Left colon (tissue), 2 donors: ENCODE data around the gene G6PD. TPM values are rescaled to one million over a fixed set of nuclear protein-coding genes. Genes with fewer than 3 reads are reported as not detected.
"Not testable (repeated sequence)": the region's sequence is repeated elsewhere in the genome, so short reads cannot be mapped to it uniquely, and the experiment has no call there.

Source experiments
- ATAC-seq: fragments of 200-7000 bp; cut with Tn5 transposase; one replicate; pipeline ENCODE4 v1.9.1; 2020; ENCODE audit warnings: mild to moderate bottlenecking, moderate library complexity
- DNase-seq, 2 donors: peaks; one replicate each; pipeline ENCODE4 v3.0.0-alpha.2; 2020
- intact Hi-C, 2 donors: fragments of 100-400 bp; cut with DNase I in 1 of 2; cut with micrococcal nuclease in 1 of 2; formaldehyde crosslinking; loops; one replicate each; pipeline versions ENCODE4 v1.11.2 to v1.14.0; 2022; cut with DNase I, micrococcal nuclease
- total RNA-seq, 2 donors: library from RNA; stranded (reverse); fragmentation: NEBNext Ultra II Directional; extraction: Animal tissue kit (Norgen Biotek cat#: 25700); gene quantifications; one replicate each; pipeline ENCODE4 v1.2.1, GENCODE V29; 2021
- donor health status: DM: no; HTN: no; CAD: no.
- donor health status: DM: yes; HTN: yes; CAD: no.

G6PD gene
- total RNA-seq, 2 donors from 2014 or later = 30.5 to 34.2 TPM

GRCh38 chrX:154519389-154519788 is 27.3 kb downstream of the G6PD start:
- DNase-seq (no peak), ATAC-seq (no peak)
- intact Hi-C loops = no loop called here

- intact Hi-C loops = no loop called here
- ATAC-seq (peak; percentile 46), DNase-seq (peak; percentile 40 to 64)
Measured at GRCh38 chrX:154517101-154517781, 29.4 kb downstream of the G6PD start.

GRCh38 chrX:154516656-154517100 is 30.0 kb downstream of the G6PD start:
- DNase-seq (peak in 1 of 2 donors; percentile 53), ATAC-seq (peak; percentile 3)
- intact Hi-C loops = no loop called here

- peak; percentile 91 to 94 for DNase-seq
- intact Hi-C loops = no loop called here
- peak; percentile 81 for ATAC-seq
Measured at GRCh38 chrX:154515966-154516655, 30.5 kb downstream of the G6PD start, which contains the start of gene FAM3A. Gene FAM3A (minus strand): TSS chrX:154516232. CDS start chrX:154515772, 460 bp downstream.

GRCh38 chrX:154515090-154515965 is 31.3 kb downstream of the G6PD start:
- peak; percentile 54 to 75 for DNase-seq
- intact Hi-C loops = no loop called here
- peak; percentile 65 for ATAC-seq

GRCh38 chrX:154513716-154514115 is 32.9 kb downstream of the G6PD start:
- no peak for ATAC-seq
- intact Hi-C loops = no loop called here
- no peak for DNase-seq

- DNase-seq = no peak
- intact Hi-C loops = no loop called here
- ATAC-seq = no peak
Measured at GRCh38 chrX:154512879-154513553, 33.6 kb downstream of the G6PD start.

GRCh38 chrX:154511761-154512160 is 34.9 kb downstream of the G6PD start:
- no peak for ATAC-seq
- intact Hi-C loops = no loop called here
- DNase-seq = no peak

- intact Hi-C loops = no loop called here
- no peak for ATAC-seq
- DNase-seq = no peak
Measured at GRCh38 chrX:154509455-154509854, 37.2 kb downstream of the G6PD start.

- ATAC-seq (no peak), DNase-seq (no peak)
- intact Hi-C loops = no loop called here
Measured at GRCh38 chrX:154508384-154508745, 38.3 kb downstream of the G6PD start.

GRCh38 chrX:154507673-154508383 is 38.8 kb downstream of the G6PD start:
- DNase-seq (no peak), ATAC-seq (no peak)
- intact Hi-C loops = no loop called here

- DNase-seq (no peak), ATAC-seq (peak; percentile 9)
- intact Hi-C loops = no loop called here
Measured at GRCh38 chrX:154506483-154507332, 39.9 kb downstream of the G6PD start.

- intact Hi-C loops = no loop called here
- ATAC-seq = no peak
- no peak for DNase-seq
Measured at GRCh38 chrX:154505734-154506133, 40.9 kb downstream of the G6PD start.

GRCh38 chrX:154502989-154503388 is 43.7 kb downstream of the G6PD start:
- intact Hi-C loops = no loop called here
- ATAC-seq (peak; percentile 14), DNase-seq (no peak)

- intact Hi-C loops = no loop called here
- DNase-seq (no peak), ATAC-seq (no peak)
Measured at GRCh38 chrX:154502098-154502497, 44.5 kb downstream of the G6PD start.

- DNase-seq, ATAC-seq, intact Hi-C loops: not testable (repeated sequence)
Measured at GRCh38 chrX:154501423-154501822, 45.2 kb downstream of the G6PD start.

GRCh38 chrX:154496591-154497137 is 50.0 kb downstream of the G6PD start:
- ATAC-seq, intact Hi-C loops, DNase-seq: not testable (repeated sequence)
